A172 (cell line): ENCODE results near the gene CTXND2. TPM values are rescaled to one million over a fixed set of nuclear protein-coding genes. Genes with fewer than 3 reads are reported as not detected.

Experiments used
- DNase-seq: peaks from one replicate; pipeline ENCODE4 v3.0.0-alpha.2; 2015; ENCODE audit warnings: low spot score
- total RNA-seq: library from RNA; depleted of rRNA; stranded (reverse); fragments of >200 nt; shearing (Covaris generic); gene quantifications from 2 replicates; pipeline ENCODE4 v1.2.3, GENCODE V29; 2014; rRNA removed

The CTXND2 gene
- total RNA-seq, 1 experiment from 2014 or later: not detected

DNA sequence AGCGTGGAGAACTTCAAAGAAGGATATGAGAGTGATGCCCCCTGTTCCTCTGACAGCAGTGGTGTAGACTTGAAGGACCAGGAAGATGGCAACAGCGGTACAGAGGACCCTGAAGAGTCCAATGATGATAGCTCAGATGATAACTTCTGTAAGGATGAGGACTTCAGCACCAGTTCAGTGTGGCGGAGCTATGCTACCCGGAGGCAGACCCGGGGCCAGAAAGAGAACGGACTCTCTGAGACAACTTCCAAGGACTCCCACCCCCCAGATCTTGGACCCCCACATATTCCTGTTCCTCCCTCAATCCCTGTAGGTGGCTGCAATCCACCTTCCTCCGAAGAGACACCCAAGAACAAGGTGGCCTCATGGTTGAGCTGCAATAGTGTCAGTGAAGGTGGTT is 73.7 kb downstream of the CTXND2 start:
- no peak for DNase-seq

GRCh38 chr1:150961756-150962155 is 74.8 kb downstream of the CTXND2 start:
- no peak for DNase-seq

Other genes with a start within 250 kb of the CTXND2 start
- 10.0 and 11.3 TPM in 2 replicates for gene GOLPH3L, start 190.0 kb upstream of the CTXND2 start, total RNA-seq
- not detected in 2 replicates for gene HORMAD1, start 166.2 kb upstream of the CTXND2 start, total RNA-seq
- gene CTSS, start 121.4 kb upstream of the CTXND2 start, total RNA-seq: 5.7 and 18.5 TPM in 2 replicates
- 1.1 and 3.4 TPM in 2 replicates for gene CTSK, start 78.9 kb upstream of the CTXND2 start, total RNA-seq
- gene ARNT, start 10.5 kb upstream of the CTXND2 start, total RNA-seq: 36.3 and 39.0 TPM in 2 replicates
- 55.4 and 56.8 TPM in 2 replicates for gene SETDB1, start 39.2 kb downstream of the CTXND2 start, total RNA-seq
- 376 and 393 TPM in 2 replicates for gene CERS2, start 87.7 kb downstream of the CTXND2 start, total RNA-seq
- gene ANXA9, start 95.2 kb downstream of the CTXND2 start, total RNA-seq: 18.2 and 20.6 TPM in 2 replicates
- 9.3 and 10.6 TPM in 2 replicates for gene MINDY1, start 119.8 kb downstream of the CTXND2 start, total RNA-seq
- 18.8 and 19.0 TPM in 2 replicates for gene PRUNE1, start 121.3 kb downstream of the CTXND2 start, total RNA-seq
- gene BNIPL, start 149.4 kb downstream of the CTXND2 start, total RNA-seq: 0.38 and 0.86 TPM in 2 replicates
- 3.7 and 6.9 TPM in 2 replicates for gene C1orf56, start 160.6 kb downstream of the CTXND2 start, total RNA-seq
- gene CDC42SE1, start 172.5 kb downstream of the CTXND2 start, total RNA-seq: 149 and 150 TPM in 2 replicates
- 99.2 and 101 TPM in 2 replicates for gene MLLT11, start 173.3 kb downstream of the CTXND2 start, total RNA-seq
- gene GABPB2, start 183.6 kb downstream of the CTXND2 start, total RNA-seq: 2.9 and 4.7 TPM in 2 replicates